HCT116 (cell line): ENCODE measurements around the gene MYO1F. TPM values are rescaled to one million over a fixed set of nuclear protein-coding genes. Genes with fewer than 3 reads are reported as not detected.

Experiments used
- ATAC-seq: fragments of 200-7000 bp; cut with Tn5 transposase; 2 replicates; pipeline ENCODE4 v1.9.1; 2020; ENCODE audit warnings: mild to moderate bottlenecking, moderate library complexity
- BruUV-seq: library from RNA; stranded (reverse); fragments of 400-500 nt; replicated peaks from 2 replicates; lab custom pipeline; 2021; lab: Mats Ljungman, UMichigan
- CTCF ChIA-PET: fragments of 300-600 bp; sonication (Branson Sonifier 250); formaldehyde crosslinking; loops from one replicate; lab custom pipeline; 2021; ENCODE audit warnings: antibody characterized with exemption; lab: Charles Lee
- POLR2A ChIA-PET: fragments of 300-600, 350-600 bp; sonication (Branson Sonifier 250); formaldehyde crosslinking; loops from one replicate; lab custom pipeline; 2021; ENCODE audit warnings: antibody characterized with exemption; lab: Charles Lee
- RAD21 ChIA-PET, 2 experiments: fragments of 300-600 bp; sonication (Branson Sonifier 250); formaldehyde crosslinking; loops; one replicate each; lab custom pipeline; 2023; ENCODE audit warnings: low total read pairs in 2 of 2; ENCODE audit not compliant: uncharacterized antibody in 2 of 2, unreplicated experiment in 2 of 2, low non-redundant PET in 1 of 2; lab: Charles Lee
- DNase-seq: peaks from one replicate; pipeline ENCODE4 v3.0.0-alpha.2; 2010; ENCODE audit warnings: low read depth, low spot score
- H2AFZ ChIP-seq: fragments of 200-600 bp; shearing (Covaris generic), sonication (generic); 2 replicates; pipeline ENCODE4 v1.6.1; 2017; ENCODE audit warnings: low read depth, mixed run types, mixed read lengths, antibody characterized with exemption, low read length; ENCODE audit not compliant: poor library complexity, severe bottlenecking
- H3K27ac ChIP-seq: 2 replicates; pipeline ENCODE4 v1.5.1; 2012; ENCODE audit warnings: low read depth, low read length
- H3K27me3 ChIP-seq: fragments of 200-600 bp; sonication (generic); 2 replicates; pipeline ENCODE4 v1.6.1; 2016; ENCODE audit warnings: mixed run types, low read length, mixed read lengths; ENCODE audit not compliant: insufficient read depth
- H3K36me3 ChIP-seq, 2 experiments: fragments of 200-500 bp in 1 of 2; fragments of 200-600 bp in 1 of 2; sonication (Bioruptor generic) in 1 of 2; sonication (generic) in 1 of 2; 2 replicates each; pipeline versions ENCODE4 v1.5.1 to v1.6.1; 2014 to 2016; ENCODE audit warnings: low read length in 2 of 2, inconsistent platforms in 1 of 2, mixed read lengths in 1 of 2, mixed run types in 1 of 2; ENCODE audit not compliant: insufficient read depth in 2 of 2, control insufficient read depth in 1 of 2
- H3K4me1 ChIP-seq, 2 experiments: fragments of 200-600 bp in 1 of 2; sonication (generic) in 1 of 2; 2 replicates each; pipeline versions ENCODE4 v1.5.1 to v1.6.1; 2012 to 2017; ENCODE audit warnings: low read length in 2 of 2, inconsistent platforms in 1 of 2, mild to moderate bottlenecking in 1 of 2, mixed read lengths in 1 of 2, mixed run types in 1 of 2, moderate library complexity in 1 of 2; ENCODE audit not compliant: insufficient read depth in 2 of 2, control insufficient read depth in 1 of 2
- H3K4me2 ChIP-seq: fragments of 200-600 bp; sonication (generic); 2 replicates; pipeline ENCODE4 v1.6.1; 2017; ENCODE audit warnings: mixed run types, low read length, mixed read lengths
- H3K4me3 ChIP-seq, 2 experiments: fragments of 200-600 bp in 1 of 2; sonication (generic) in 1 of 2; replicated peaks in 1 of 2; 2 replicates each; pipeline ENCODE4 v1.5.1; 2011 to 2016; ENCODE audit warnings: low read length in 2 of 2, control low read depth in 1 of 2, low read depth in 1 of 2, mild to moderate bottlenecking in 1 of 2, mixed read lengths in 1 of 2, mixed run types in 1 of 2
- H3K79me2 ChIP-seq: fragments of 200-600 bp; sonication (generic); 2 replicates; pipeline ENCODE4 v1.6.1; 2017; ENCODE audit warnings: mild to moderate bottlenecking, mixed run types, low read length, moderate library complexity, mixed read lengths; ENCODE audit not compliant: insufficient read depth
- H3K9ac ChIP-seq: fragments of 200-600 bp; sonication (generic); 2 replicates; pipeline ENCODE4 v1.6.1; 2016; ENCODE audit warnings: low read length, mixed read lengths
- H3K9me2 ChIP-seq: fragments of 200-600 bp; sonication (generic), shearing (Covaris generic); 2 replicates; pipeline ENCODE4 v1.6.1; 2017; ENCODE audit warnings: mixed run types, mild to moderate bottlenecking, moderate library complexity; ENCODE audit not compliant: insufficient read depth
- H3K9me3 ChIP-seq, 2 experiments: fragments of 200-500 bp in 1 of 2; fragments of 200-600 bp in 1 of 2; sonication (Bioruptor generic) in 1 of 2; sonication (generic) in 1 of 2; 2 replicates each; pipeline ENCODE4 v1.6.1; 2014 to 2017; ENCODE audit warnings: low read length in 2 of 2, mixed read lengths in 2 of 2, inconsistent platforms in 1 of 2, low read depth in 1 of 2, mild to moderate bottlenecking in 1 of 2, mixed run types in 1 of 2, moderate library complexity in 1 of 2; ENCODE audit not compliant: control insufficient read depth in 1 of 2, insufficient read depth in 1 of 2
- H4K20me1 ChIP-seq: fragments of 200-600 bp; sonication (generic), shearing (Covaris generic); 2 replicates; pipeline ENCODE4 v1.6.1; 2017; ENCODE audit warnings: mixed run types, mild to moderate bottlenecking, moderate library complexity; ENCODE audit not compliant: insufficient read depth
- CBX3 ChIP-seq: IDR thresholded peaks from 2 replicates; pipeline ENCODE4 v1.6.1; 2012; ENCODE audit warnings: low read depth
- ELF1 ChIP-seq: IDR thresholded peaks from 2 replicates; pipeline ENCODE4 v1.6.1; 2012; ENCODE audit warnings: low read depth, borderline replicate concordance
- EZH2 ChIP-seq: fragments of 200-600 bp; sonication (generic); IDR thresholded peaks from 2 replicates; pipeline ENCODE4 v1.6.1; 2017; ENCODE audit warnings: antibody characterized with exemption, mixed run types
- EZH2phosphoT487 ChIP-seq: fragments of 200-600 bp; IDR thresholded peaks from 2 replicates; pipeline ENCODE4 v1.6.1; 2018; ENCODE audit warnings: antibody characterized with exemption, borderline replicate concordance
- JUND ChIP-seq: IDR thresholded peaks from 2 replicates; pipeline ENCODE4 v1.6.1; 2012
- POLR2A ChIP-seq: IDR thresholded peaks from 2 replicates; pipeline ENCODE4 v1.7.0; 2011; ENCODE audit warnings: borderline replicate concordance; ENCODE audit not compliant: insufficient read depth, insufficient read length; ENCODE audit errors: extremely low read depth
- POLR2AphosphoS5 ChIP-seq: IDR thresholded peaks from 2 replicates; pipeline ENCODE4 v1.6.1; 2011; ENCODE audit warnings: mild to moderate bottlenecking, low read depth, low read length, moderate library complexity
- SIN3A ChIP-seq: IDR thresholded peaks from 2 replicates; pipeline ENCODE4 v1.6.1; 2012; ENCODE audit warnings: low read depth
- SP1 ChIP-seq: IDR thresholded peaks from 2 replicates; pipeline ENCODE4 v1.6.1; 2012; ENCODE audit warnings: low read depth
- TCF7L2 ChIP-seq: IDR thresholded peaks from 2 replicates; pipeline ENCODE4 v1.7.0; 2011; ENCODE audit warnings: borderline replicate concordance, inconsistent platforms; ENCODE audit not compliant: insufficient read depth, insufficient read length; ENCODE audit errors: extremely low read depth
- YY1 ChIP-seq: IDR thresholded peaks from 2 replicates; pipeline ENCODE4 v1.6.1; 2011; ENCODE audit warnings: low read length, low read depth, moderate library complexity, mild to moderate bottlenecking; ENCODE audit not compliant: insufficient replicate concordance; ENCODE audit errors: extremely low read depth
- ZFX ChIP-seq: fragments of 450-650 bp; IDR thresholded peaks from 2 replicates; pipeline ENCODE4 v1.6.1; 2017
- ZNF274 ChIP-seq: fragments of 200-500 bp; sonication (Bioruptor generic); IDR thresholded peaks from 2 replicates; pipeline ENCODE4 v1.6.1; 2014; ENCODE audit warnings: mild to moderate bottlenecking, low read depth, low read length, inconsistent platforms
- intact Hi-C: fragments of 100-400 bp; cut with micrococcal nuclease; formaldehyde crosslinking; loops from 2 replicates; pipeline ENCODE4 v1.10.0; 2022
- total RNA-seq: library from RNA; stranded (reverse); gene quantifications from one replicate; pipeline ENCODE4 v1.2.1, GENCODE V29; 2021; ENCODE audit not compliant: unreplicated experiment
- TF ChIP-seq, protein P1 (sequence below): IDR thresholded peaks from 2 replicates; pipeline ENCODE4 v1.6.1; 2011; ENCODE audit warnings: mild to moderate bottlenecking, low read length, moderate library complexity; ENCODE audit not compliant: insufficient replicate concordance; ENCODE audit errors: extremely low read depth
- TF ChIP-seq, protein P2 (sequence below): IDR thresholded peaks from 2 replicates; pipeline ENCODE4 v1.6.1; 2012
- TF ChIP-seq, protein P3 (sequence below), 3 experiments: fragments of 200-600 bp in 1 of 3; sonication (generic) in 1 of 3; IDR thresholded peaks in 2 of 3; conservative IDR thresholded peaks in 1 of 3; 2 replicates each; pipeline ENCODE4 v1.5.1; 2012 to 2017; ENCODE audit warnings: low read depth in 2 of 3, low read length in 2 of 3, antibody characterized with exemption in 1 of 3, borderline replicate concordance in 1 of 3, control low read depth in 1 of 3, mild to moderate bottlenecking in 1 of 3, mixed read lengths in 1 of 3, mixed run types in 1 of 3, moderate library complexity in 1 of 3; ENCODE audit not compliant: insufficient read depth in 1 of 3

Gene MYO1F
- total RNA-seq, 1 experiment from 2014 or later = 0.39 TPM

DNA sequence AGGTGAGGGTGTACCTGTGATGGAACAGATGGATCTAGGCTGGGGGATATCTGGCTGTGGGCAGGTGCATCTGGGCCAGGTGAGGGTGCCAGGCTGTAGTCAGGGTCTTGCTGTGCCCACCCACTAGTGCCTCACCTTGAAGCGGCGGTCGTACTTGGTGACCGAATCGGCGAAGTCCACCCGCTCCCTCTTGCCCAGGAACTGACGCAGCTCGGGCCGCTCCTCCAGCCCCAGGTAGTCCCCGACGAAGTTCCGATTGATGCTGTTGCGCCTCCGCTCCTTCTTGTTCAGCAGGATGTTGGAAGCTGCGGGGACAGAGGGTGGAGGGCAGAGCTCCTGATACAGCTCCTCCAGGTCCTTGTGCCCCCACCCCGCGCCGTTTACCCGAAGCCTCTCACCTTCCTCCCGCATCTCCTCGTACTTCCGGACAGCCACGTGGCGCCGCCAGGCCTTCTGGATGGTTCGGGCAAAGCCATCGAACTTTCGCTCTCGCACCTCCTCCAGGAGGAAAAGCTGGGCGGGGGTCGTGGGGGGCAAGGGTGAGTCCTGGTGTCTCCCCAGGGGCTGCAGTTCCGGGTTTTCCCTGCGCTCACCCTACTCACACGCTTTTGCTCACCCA, 47.1 kb downstream of the MYO1F start:
- Histone ChIP-seq H3K9me2 (no peaks in the 10 kb centered on the region), H3K9ac (no peak overlapping the region), H2AFZ (no peak overlapping the region), H3K27me3 (no peaks in the 10 kb centered on the region), H3K4me1 (peaks cover 3 to 12% of the 10 kb centered on the region in 2 experiments; a peak in 2 of 4 replicates), H3K36me3 (no peaks in the 10 kb centered on the region), H3K79me2 (no peaks in the 10 kb centered on the region), H3K4me2 (no peak overlapping the region), H4K20me1 (no peaks in the 10 kb centered on the region), H3K4me3 (no peak overlapping the region), H3K27ac (no peak overlapping the region), H3K9me3 (no peaks in the 10 kb centered on the region; a peak in 1 of 4 replicates)
- no peak for ATAC-seq
- RAD21 ChIA-PET = no interaction called here
- CTCF ChIA-PET = no interaction called here
- no peak for TF ChIP-seq SP1
- no peak for TF ChIP-seq ELF1
- no peak for TF ChIP-seq ZFX
- TF ChIP-seq, protein P1, sequence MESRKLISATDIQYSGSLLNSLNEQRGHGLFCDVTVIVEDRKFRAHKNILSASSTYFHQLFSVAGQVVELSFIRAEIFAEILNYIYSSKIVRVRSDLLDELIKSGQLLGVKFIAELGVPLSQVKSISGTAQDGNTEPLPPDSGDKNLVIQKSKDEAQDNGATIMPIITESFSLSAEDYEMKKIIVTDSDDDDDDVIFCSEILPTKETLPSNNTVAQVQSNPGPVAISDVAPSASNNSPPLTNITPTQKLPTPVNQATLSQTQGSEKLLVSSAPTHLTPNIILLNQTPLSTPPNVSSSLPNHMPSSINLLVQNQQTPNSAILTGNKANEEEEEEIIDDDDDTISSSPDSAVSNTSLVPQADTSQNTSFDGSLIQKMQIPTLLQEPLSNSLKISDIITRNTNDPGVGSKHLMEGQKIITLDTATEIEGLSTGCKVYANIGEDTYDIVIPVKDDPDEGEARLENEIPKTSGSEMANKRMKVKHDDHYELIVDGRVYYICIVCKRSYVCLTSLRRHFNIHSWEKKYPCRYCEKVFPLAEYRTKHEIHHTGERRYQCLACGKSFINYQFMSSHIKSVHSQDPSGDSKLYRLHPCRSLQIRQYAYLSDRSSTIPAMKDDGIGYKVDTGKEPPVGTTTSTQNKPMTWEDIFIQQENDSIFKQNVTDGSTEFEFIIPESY = no peak
- intact Hi-C loops = no loop called here
- POLR2A ChIA-PET = no interaction called here
- no TSS peak for BruUV-seq
- no peak for DNase-seq

DNA sequence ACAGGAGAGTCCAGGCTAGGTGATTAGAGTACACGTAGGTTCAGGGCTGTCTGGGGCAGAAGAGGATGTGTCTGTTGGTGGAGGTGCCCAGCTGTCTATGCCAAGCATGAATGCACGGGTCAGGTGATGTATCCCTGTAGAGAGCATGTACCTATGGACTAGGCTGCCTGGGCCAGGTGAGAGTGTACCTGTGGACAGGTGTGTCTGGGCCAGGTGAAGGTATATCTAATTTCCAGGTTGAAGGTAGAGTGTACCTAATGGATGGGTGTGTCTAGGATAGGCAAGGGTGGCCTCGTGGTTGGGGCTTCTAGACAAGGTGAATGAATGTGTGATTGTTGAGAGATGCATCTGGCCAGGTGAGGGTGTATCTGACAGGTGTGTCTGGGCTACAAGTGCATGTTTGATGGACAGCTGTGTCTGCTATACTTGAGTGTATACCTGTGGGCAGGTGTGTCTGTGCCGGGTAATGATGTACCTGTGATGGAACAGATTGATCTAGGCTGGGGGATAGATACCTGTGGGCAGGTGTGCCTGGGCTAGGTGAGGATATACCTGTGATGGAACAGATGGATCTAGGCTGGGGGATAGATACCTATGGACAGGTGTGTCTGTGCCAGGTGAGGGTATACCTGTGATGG, 47.8 kb downstream of the MYO1F start:
- Histone ChIP-seq H4K20me1 (no peaks in the 10 kb centered on the region), H3K4me1 (peaks cover 3 to 19% of the 10 kb centered on the region in 2 experiments; a peak in 3 of 4 replicates), H3K36me3 (no peaks in the 10 kb centered on the region), H3K9ac (no peak overlapping the region), H3K79me2 (no peaks in the 10 kb centered on the region), H3K9me2 (no peaks in the 10 kb centered on the region), H3K4me3 (no peak overlapping the region), H3K4me2 (no peak overlapping the region), H2AFZ (no peak overlapping the region), H3K27ac (no peak overlapping the region), H3K27me3 (no peaks in the 10 kb centered on the region), H3K9me3 (no peaks in the 10 kb centered on the region; a peak in 1 of 4 replicates)
- no peak for DNase-seq
- BruUV-seq = no TSS peak
- ATAC-seq = no peak
- intact Hi-C loops = no loop called here
- CTCF ChIA-PET = no interaction called here
- RAD21 ChIA-PET = no interaction called here
- POLR2A ChIA-PET = no interaction called here
- TF ChIP-seq EZH2 = no peak
- TF ChIP-seq, protein P2, sequence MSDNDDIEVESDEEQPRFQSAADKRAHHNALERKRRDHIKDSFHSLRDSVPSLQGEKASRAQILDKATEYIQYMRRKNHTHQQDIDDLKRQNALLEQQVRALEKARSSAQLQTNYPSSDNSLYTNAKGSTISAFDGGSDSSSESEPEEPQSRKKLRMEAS = no peak
- TF ChIP-seq, protein P3, sequence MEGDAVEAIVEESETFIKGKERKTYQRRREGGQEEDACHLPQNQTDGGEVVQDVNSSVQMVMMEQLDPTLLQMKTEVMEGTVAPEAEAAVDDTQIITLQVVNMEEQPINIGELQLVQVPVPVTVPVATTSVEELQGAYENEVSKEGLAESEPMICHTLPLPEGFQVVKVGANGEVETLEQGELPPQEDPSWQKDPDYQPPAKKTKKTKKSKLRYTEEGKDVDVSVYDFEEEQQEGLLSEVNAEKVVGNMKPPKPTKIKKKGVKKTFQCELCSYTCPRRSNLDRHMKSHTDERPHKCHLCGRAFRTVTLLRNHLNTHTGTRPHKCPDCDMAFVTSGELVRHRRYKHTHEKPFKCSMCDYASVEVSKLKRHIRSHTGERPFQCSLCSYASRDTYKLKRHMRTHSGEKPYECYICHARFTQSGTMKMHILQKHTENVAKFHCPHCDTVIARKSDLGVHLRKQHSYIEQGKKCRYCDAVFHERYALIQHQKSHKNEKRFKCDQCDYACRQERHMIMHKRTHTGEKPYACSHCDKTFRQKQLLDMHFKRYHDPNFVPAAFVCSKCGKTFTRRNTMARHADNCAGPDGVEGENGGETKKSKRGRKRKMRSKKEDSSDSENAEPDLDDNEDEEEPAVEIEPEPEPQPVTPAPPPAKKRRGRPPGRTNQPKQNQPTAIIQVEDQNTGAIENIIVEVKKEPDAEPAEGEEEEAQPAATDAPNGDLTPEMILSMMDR (IDR thresholded peaks at IDR 0.05 in 2 of 3, conservative IDR thresholded peaks at IDR 0.05 in 1 of 3; ENCODE audit: borderline replicate concordance in 1 of 3, insufficient read depth in 1 of 3, low read depth in 2 of 3, low read length in 2 of 3) = no peak
- no peak for TF ChIP-seq POLR2A
- no peak for TF ChIP-seq TCF7L2
- TF ChIP-seq CBX3 = no peak
- no peak for TF ChIP-seq JUND
- no peak for TF ChIP-seq SP1
- no peak for TF ChIP-seq SIN3A
- no peak for TF ChIP-seq ZNF274
- no peak for TF ChIP-seq POLR2AphosphoS5
- TF ChIP-seq EZH2phosphoT487 = no peak
- no peak for TF ChIP-seq YY1
